ENCODE measurements around the gene MAP3K19. TPM values are rescaled to one million over a fixed set of nuclear protein-coding genes. Genes with fewer than 3 reads are reported as not detected.

The MAP3K19 gene
- total and polyA plus RNA-seq, 4 donors: 6.2 to 16.0 (median 7.9) TPM

- no peak overlapping the region for H3K4me3 ChIP-seq (ENCODE audit: low read depth, low read length)
- H3K9me3 ChIP-seq (ENCODE audit: control insufficient read depth, insufficient read depth, low read length): peaks cover 3% of the 10 kb centered on the region
- peaks cover 2% of the 10 kb centered on the region for H3K36me3 ChIP-seq (ENCODE audit: control insufficient read depth, insufficient read depth, low read length)
- H3K27me3 ChIP-seq (ENCODE audit: control insufficient read depth, insufficient read depth, low read length): no peaks in the 10 kb centered on the region
- H3K4me1 ChIP-seq (ENCODE audit: control insufficient read depth, insufficient read depth, low read length): no peaks in the 10 kb centered on the region
- H3K27ac ChIP-seq (ENCODE audit: low read depth, low read length): no peak overlapping the region
- WGBS (ENCODE audit: insufficient coverage): 100% methylated on average over 1 of the region's 2 CpGs
- no peak for DNase-seq (ENCODE audit: low read depth in 4 of 6, low spot score in 6 of 6)
Measured at GRCh38 chr2:135086222-135086621, 39.0 kb upstream of the MAP3K19 start.

GRCh38 chr2:135078417-135078816 is 31.2 kb upstream of the MAP3K19 start:
- DNase-seq (ENCODE audit: low read depth in 4 of 6, low spot score in 6 of 6): no peak

GRCh38 chr2:135076556-135076955 is 29.3 kb upstream of the MAP3K19 start:
- Histone ChIP-seq H3K36me3 (ENCODE audit: control insufficient read depth, insufficient read depth, low read length) (no peaks in the 10 kb centered on the region), H3K4me1 (ENCODE audit: control insufficient read depth, insufficient read depth, low read length) (no peaks in the 10 kb centered on the region), H3K4me3 (ENCODE audit: low read depth, low read length) (no peak overlapping the region), H3K27ac (ENCODE audit: low read depth, low read length) (no peak overlapping the region), H3K9me3 (ENCODE audit: control insufficient read depth, insufficient read depth, low read length) (peaks cover 9% of the 10 kb centered on the region), H3K27me3 (ENCODE audit: control insufficient read depth, insufficient read depth, low read length) (no peaks in the 10 kb centered on the region)
- DNase-seq (ENCODE audit: low read depth in 4 of 6, low spot score in 6 of 6): no peak
- WGBS (ENCODE audit: insufficient coverage): no CpG with 5 or more reads among the region's 2 CpGs

More at GRCh38 chr2:135078417-135078816, 31.2 kb upstream of the MAP3K19 start:
- Histone ChIP-seq H3K27me3 (ENCODE audit: control insufficient read depth, insufficient read depth, low read length) (no peaks in the 10 kb centered on the region), H3K9me3 (ENCODE audit: control insufficient read depth, insufficient read depth, low read length) (no peaks in the 10 kb centered on the region), H3K27ac (ENCODE audit: low read depth, low read length) (no peak overlapping the region), H3K4me3 (ENCODE audit: low read depth, low read length) (no peak overlapping the region), H3K36me3 (ENCODE audit: control insufficient read depth, insufficient read depth, low read length) (peaks cover 2% of the 10 kb centered on the region), H3K4me1 (ENCODE audit: control insufficient read depth, insufficient read depth, low read length) (no peaks in the 10 kb centered on the region)

GRCh38 chr2:135074216-135074615 is 27.0 kb upstream of the MAP3K19 start:
- Histone ChIP-seq H3K27ac (ENCODE audit: low read depth, low read length) (no peak overlapping the region), H3K36me3 (ENCODE audit: control insufficient read depth, insufficient read depth, low read length) (no peaks in the 10 kb centered on the region), H3K4me1 (ENCODE audit: control insufficient read depth, insufficient read depth, low read length) (no peaks in the 10 kb centered on the region), H3K9me3 (ENCODE audit: control insufficient read depth, insufficient read depth, low read length) (peaks cover 17% of the 10 kb centered on the region), H3K4me3 (ENCODE audit: low read depth, low read length) (no peak overlapping the region), H3K27me3 (ENCODE audit: control insufficient read depth, insufficient read depth, low read length) (no peaks in the 10 kb centered on the region)
- 90% methylated on average over 3 of the region's 3 CpGs for WGBS (ENCODE audit: insufficient coverage)
- DNase-seq (ENCODE audit: low read depth in 4 of 6, low spot score in 6 of 6): no peak

- Histone ChIP-seq H3K4me1 (ENCODE audit: control insufficient read depth, insufficient read depth, low read length) (no peaks in the 10 kb centered on the region), H3K27me3 (ENCODE audit: control insufficient read depth, insufficient read depth, low read length) (no peaks in the 10 kb centered on the region), H3K27ac (ENCODE audit: low read depth, low read length) (no peak overlapping the region), H3K9me3 (ENCODE audit: control insufficient read depth, insufficient read depth, low read length) (peaks cover 17% of the 10 kb centered on the region), H3K36me3 (ENCODE audit: control insufficient read depth, insufficient read depth, low read length) (no peaks in the 10 kb centered on the region), H3K4me3 (ENCODE audit: low read depth, low read length) (no peak overlapping the region)
- 100% methylated on average over 2 of the region's 3 CpGs for WGBS (ENCODE audit: insufficient coverage)
- DNase-seq (ENCODE audit: low read depth in 4 of 6, low spot score in 6 of 6): peak in 1 of 6 donors; percentile 4
Measured at GRCh38 chr2:135072125-135072997, 25.1 kb upstream of the MAP3K19 start.

GRCh38 chr2:135066710-135067109 is 19.5 kb upstream of the MAP3K19 start:
- Histone ChIP-seq H3K4me3 (ENCODE audit: low read depth, low read length) (no peak overlapping the region), H3K4me1 (ENCODE audit: control insufficient read depth, insufficient read depth, low read length) (no peaks in the 10 kb centered on the region), H3K36me3 (ENCODE audit: control insufficient read depth, insufficient read depth, low read length) (peaks cover 3% of the 10 kb centered on the region), H3K27me3 (ENCODE audit: control insufficient read depth, insufficient read depth, low read length) (no peaks in the 10 kb centered on the region), H3K27ac (ENCODE audit: low read depth, low read length) (no peak overlapping the region), H3K9me3 (ENCODE audit: control insufficient read depth, insufficient read depth, low read length) (peaks cover 9% of the 10 kb centered on the region)
- WGBS (ENCODE audit: insufficient coverage): no CpG with 5 or more reads among the region's 1 CpG
- no peak for DNase-seq (ENCODE audit: low read depth in 4 of 6, low spot score in 6 of 6)

- no peak for DNase-seq (ENCODE audit: low read depth in 4 of 6, low spot score in 6 of 6)
- Histone ChIP-seq H3K9me3 (ENCODE audit: control insufficient read depth, insufficient read depth, low read length) (no peaks in the 10 kb centered on the region), H3K27me3 (ENCODE audit: control insufficient read depth, insufficient read depth, low read length) (no peaks in the 10 kb centered on the region), H3K4me1 (ENCODE audit: control insufficient read depth, insufficient read depth, low read length) (no peaks in the 10 kb centered on the region), H3K4me3 (ENCODE audit: low read depth, low read length) (no peak overlapping the region), H3K27ac (ENCODE audit: low read depth, low read length) (no peak overlapping the region), H3K36me3 (ENCODE audit: control insufficient read depth, insufficient read depth, low read length) (peaks cover 9% of the 10 kb centered on the region)
- no CpG with 5 or more reads among the region's 2 CpGs for WGBS (ENCODE audit: insufficient coverage)
Measured at GRCh38 chr2:135064149-135064548, 16.9 kb upstream of the MAP3K19 start.

- DNase-seq (ENCODE audit: low read depth in 4 of 6, low spot score in 6 of 6): no peak
- Histone ChIP-seq H3K9me3 (ENCODE audit: control insufficient read depth, insufficient read depth, low read length) (no peaks in the 10 kb centered on the region), H3K4me1 (ENCODE audit: control insufficient read depth, insufficient read depth, low read length) (no peaks in the 10 kb centered on the region), H3K27ac (ENCODE audit: low read depth, low read length) (no peak overlapping the region), H3K36me3 (ENCODE audit: control insufficient read depth, insufficient read depth, low read length) (peaks cover 9% of the 10 kb centered on the region), H3K27me3 (ENCODE audit: control insufficient read depth, insufficient read depth, low read length) (no peaks in the 10 kb centered on the region), H3K4me3 (ENCODE audit: low read depth, low read length) (no peak overlapping the region)
- WGBS (ENCODE audit: insufficient coverage): no CpG with 5 or more reads among the region's 1 CpG
Measured at GRCh38 chr2:135063210-135063609, 16.0 kb upstream of the MAP3K19 start.

GRCh38 chr2:135059577-135059976 is 12.3 kb upstream of the MAP3K19 start:
- Histone ChIP-seq H3K9me3 (ENCODE audit: control insufficient read depth, insufficient read depth, low read length) (no peaks in the 10 kb centered on the region), H3K4me1 (ENCODE audit: control insufficient read depth, insufficient read depth, low read length) (no peaks in the 10 kb centered on the region), H3K27me3 (ENCODE audit: control insufficient read depth, insufficient read depth, low read length) (no peaks in the 10 kb centered on the region), H3K4me3 (ENCODE audit: low read depth, low read length) (no peak overlapping the region), H3K27ac (ENCODE audit: low read depth, low read length) (no peak overlapping the region), H3K36me3 (ENCODE audit: control insufficient read depth, insufficient read depth, low read length) (peaks cover 12% of the 10 kb centered on the region)
- no peak for DNase-seq (ENCODE audit: low read depth in 4 of 6, low spot score in 6 of 6)

GRCh38 chr2:135056790-135057189 is 9.5 kb upstream of the MAP3K19 start:
- no peak for DNase-seq (ENCODE audit: low read depth in 4 of 6, low spot score in 6 of 6)
- H3K27ac ChIP-seq (ENCODE audit: low read depth, low read length): no peak overlapping the region

More at GRCh38 chr2:135056790-135057189, 9.5 kb upstream of the MAP3K19 start:
- Histone ChIP-seq H3K36me3 (ENCODE audit: control insufficient read depth, insufficient read depth, low read length) (peaks cover 9% of the 10 kb centered on the region), H3K4me3 (ENCODE audit: low read depth, low read length) (no peak overlapping the region), H3K9me3 (ENCODE audit: control insufficient read depth, insufficient read depth, low read length) (no peaks in the 10 kb centered on the region), H3K4me1 (ENCODE audit: control insufficient read depth, insufficient read depth, low read length) (peaks cover 5% of the 10 kb centered on the region), H3K27me3 (ENCODE audit: control insufficient read depth, insufficient read depth, low read length) (no peaks in the 10 kb centered on the region)
